ENCODE data around the gene TAAR8. TPM values are rescaled to one million over a fixed set of nuclear protein-coding genes. Genes with fewer than 3 reads are reported as not detected.

Gene TAAR8, protein sequence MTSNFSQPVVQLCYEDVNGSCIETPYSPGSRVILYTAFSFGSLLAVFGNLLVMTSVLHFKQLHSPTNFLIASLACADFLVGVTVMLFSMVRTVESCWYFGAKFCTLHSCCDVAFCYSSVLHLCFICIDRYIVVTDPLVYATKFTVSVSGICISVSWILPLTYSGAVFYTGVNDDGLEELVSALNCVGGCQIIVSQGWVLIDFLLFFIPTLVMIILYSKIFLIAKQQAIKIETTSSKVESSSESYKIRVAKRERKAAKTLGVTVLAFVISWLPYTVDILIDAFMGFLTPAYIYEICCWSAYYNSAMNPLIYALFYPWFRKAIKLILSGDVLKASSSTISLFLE
- not detected in 2 replicates for total RNA-seq

DNA sequence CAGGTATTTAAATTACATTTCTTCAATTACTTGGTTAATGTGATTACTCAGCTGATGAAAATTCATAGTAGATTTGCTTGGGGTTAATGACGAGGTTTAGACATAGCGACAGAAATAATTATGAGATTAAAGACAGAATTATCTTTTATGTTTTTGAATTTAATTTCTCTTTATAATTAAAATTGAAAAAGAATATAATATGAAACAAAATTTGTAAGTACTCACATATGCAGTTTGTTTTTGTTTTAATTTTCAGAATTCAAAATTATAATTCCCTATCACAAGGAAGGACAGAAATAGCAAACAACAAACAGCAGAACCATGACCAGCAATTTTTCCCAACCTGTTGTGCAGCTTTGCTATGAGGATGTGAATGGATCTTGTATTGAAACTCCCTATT is at the start of gene TAAR8:
TSS of gene TAAR8 (plus strand) at position 301 of the 400 bp plus-strand sequence. CDS start at position 322, 21 bp downstream.

GRCh38 chr6:132512638-132513632 is 39.5 kb upstream of the TAAR8 start, which contains the start of gene STX7:
Gene STX7 (minus strand): TSS chr6:132513116. CDS start chr6:132503530, 9,586 bp downstream.

DNA sequence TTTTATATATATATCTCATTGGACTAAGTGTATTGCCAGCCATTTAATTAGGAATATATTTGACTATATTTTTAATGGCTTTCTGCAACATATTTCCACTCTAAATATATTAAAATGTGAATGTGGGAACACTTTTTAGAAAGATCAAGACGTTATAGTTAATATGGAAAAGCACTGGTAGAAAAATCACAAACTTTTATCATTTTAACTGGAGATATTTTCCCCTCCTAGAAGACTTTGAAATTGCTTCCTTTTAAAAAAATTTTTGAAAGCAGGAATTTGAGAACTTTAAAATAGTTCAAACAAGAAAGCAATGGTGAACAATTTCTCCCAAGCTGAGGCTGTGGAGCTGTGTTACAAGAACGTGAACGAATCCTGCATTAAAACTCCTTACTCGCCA is 14.5 kb upstream of the TAAR8 start, which contains the start of gene TAAR9:
TSS of gene TAAR9 (plus strand) at position 301 of the 400 bp plus-strand sequence. CDS start at position 314, 13 bp downstream.

DNA sequence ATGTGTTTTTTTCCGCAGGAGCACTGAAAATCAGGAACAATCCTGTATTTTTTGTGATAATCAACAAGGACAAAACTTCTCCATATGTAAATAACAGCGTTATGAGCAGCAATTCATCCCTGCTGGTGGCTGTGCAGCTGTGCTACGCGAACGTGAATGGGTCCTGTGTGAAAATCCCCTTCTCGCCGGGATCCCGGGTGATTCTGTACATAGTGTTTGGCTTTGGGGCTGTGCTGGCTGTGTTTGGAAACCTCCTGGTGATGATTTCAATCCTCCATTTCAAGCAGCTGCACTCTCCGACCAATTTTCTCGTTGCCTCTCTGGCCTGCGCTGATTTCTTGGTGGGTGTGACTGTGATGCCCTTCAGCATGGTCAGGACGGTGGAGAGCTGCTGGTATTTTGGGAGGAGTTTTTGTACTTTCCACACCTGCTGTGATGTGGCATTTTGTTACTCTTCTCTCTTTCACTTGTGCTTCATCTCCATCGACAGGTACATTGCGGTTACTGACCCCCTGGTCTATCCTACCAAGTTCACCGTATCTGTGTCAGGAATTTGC is 17.8 kb downstream of the TAAR8 start, which contains the start of gene TAAR6:
TSS of gene TAAR6 (plus strand) at position 102 of the 557 bp plus-strand sequence. CDS start at position 102, 0 bp downstream.

GRCh38 chr6:132589454-132589853 is 37.0 kb downstream of the TAAR8 start, which contains the start of gene TAAR5:
Gene TAAR5 (minus strand): TSS chr6:132589741. CDS start chr6:132589686, 55 bp downstream.

Other genes with a start within 250 kb of the TAAR8 start
- 0.88 and 1.6 TPM in 2 replicates for gene MOXD1, start 151.2 kb upstream of the TAAR8 start, total RNA-seq
- gene STX7, start 39.6 kb upstream of the TAAR8 start, total RNA-seq: 22.6 and 23.6 TPM in 2 replicates
- gene TAAR9, start 14.4 kb upstream of the TAAR8 start, total RNA-seq: not detected in 2 replicates
- gene TAAR6, start 17.6 kb downstream of the TAAR8 start, total RNA-seq: not detected in 2 replicates
- not detected in 2 replicates for gene TAAR5, start 37.1 kb downstream of the TAAR8 start, total RNA-seq
- not detected in 2 replicates for gene TAAR2, start 71.6 kb downstream of the TAAR8 start, total RNA-seq
- not detected in 2 replicates for gene TAAR1, start 106.5 kb downstream of the TAAR8 start, total RNA-seq
- not detected in 2 replicates for gene VNN1, start 161.4 kb downstream of the TAAR8 start, total RNA-seq
- not detected in 2 replicates for gene VNN2, start 205.2 kb downstream of the TAAR8 start, total RNA-seq
- 9.7 and 10.2 TPM in 2 replicates for gene SLC18B1, start 246.0 kb downstream of the TAAR8 start, total RNA-seq